HepG2 (cell line): ENCODE results near the gene GGT7. TPM values are rescaled to one million over a fixed set of nuclear protein-coding genes. Genes with fewer than 3 reads are reported as not detected.
A peak's percentile ranks its signal among the peaks of the same experiment; 100 is the strongest.

Experiments
- ATAC-seq: fragments of 200-7000 bp; cut with Tn5 transposase; 3 replicates; pipeline ENCODE4 v1.9.1; 2020; ENCODE audit warnings: mild to moderate bottlenecking, moderate library complexity
- BruUV-seq: library from RNA; stranded (reverse); fragments of 400-500 nt; replicated peaks from 2 replicates; lab custom pipeline; 2021; lab: Mats Ljungman, UMichigan
- CTCF ChIA-PET: fragments of 300-600 bp; formaldehyde crosslinking; extraction: SDS; loops from one replicate; lab custom pipeline; 2021; ENCODE audit warnings: low total read pairs, inconsistent platforms, low intra/inter-chr PET ratio; lab: Yijun Ruan, JAX
- POLR2A ChIA-PET: fragments of 350-600 bp; sonication (Branson Sonifier 250); formaldehyde crosslinking; loops from one replicate; lab custom pipeline; 2020; ENCODE audit warnings: antibody characterized with exemption, inconsistent platforms; lab: Yijun Ruan, JAX
- DNase-seq: peaks from one replicate; pipeline ENCODE4 v3.0.0-alpha.2; 2015; ENCODE audit warnings: low spot score
- FAIRE-seq: peaks from 3 replicates; lab custom pipeline; 2011; peaks lifted over from hg19 to GRCh38; lab: Jason Lieb, UNC
- H2AFZ ChIP-seq: one replicate; pipeline ENCODE4 v1.6.1; 2011; ENCODE audit warnings: low read length, inconsistent platforms
- H3K27ac ChIP-seq: fragments of 300-600 bp; 3 replicates; pipeline ENCODE4 v1.8.0; 2011; ENCODE audit warnings: mixed run types, mild to moderate bottlenecking, mixed read lengths, low read length, inconsistent platforms; ENCODE audit not compliant: insufficient read depth; ENCODE audit errors: extremely low read length
- H3K27me3 ChIP-seq, 2 experiments: fragments of 200-600 bp in 1 of 2; 2 replicates in 1 of 2; 3 replicates in 1 of 2; pipeline versions ENCODE4 v1.6.0 to v1.8.0; 2011; ENCODE audit warnings: low read length in 2 of 2, mild to moderate bottlenecking in 2 of 2, moderate library complexity in 2 of 2, inconsistent platforms in 1 of 2; ENCODE audit not compliant: insufficient read depth in 2 of 2, control insufficient read depth in 1 of 2
- H3K36me3 ChIP-seq, 2 experiments: fragments of 200-600 bp in 1 of 2; replicated peaks in 1 of 2; 2 replicates in 1 of 2; 3 replicates in 1 of 2; pipeline versions ENCODE4 v1.5.1 to v1.8.0; 2011; ENCODE audit warnings: low read length in 2 of 2, inconsistent platforms in 1 of 2; ENCODE audit not compliant: insufficient read depth in 2 of 2, control insufficient read depth in 1 of 2
- H3K4me1 ChIP-seq: 2 replicates; pipeline ENCODE4 v1.5.1; 2012; ENCODE audit warnings: low read length, inconsistent platforms; ENCODE audit not compliant: insufficient read depth
- H3K4me2 ChIP-seq: 2 replicates; pipeline ENCODE4 v1.6.0; 2011; ENCODE audit warnings: low read depth, low read length, inconsistent platforms
- H3K4me3 ChIP-seq, 3 experiments: fragments of 200-600 bp in 1 of 3; sonication (generic), shearing (Covaris generic) in 1 of 3; replicated peaks in 1 of 3; 2 replicates each; pipeline ENCODE4 v1.5.1; 2011 to 2016; ENCODE audit warnings: low read length in 3 of 3, inconsistent platforms in 2 of 3, low read depth in 2 of 3, mild to moderate bottlenecking in 2 of 3, control low read depth in 1 of 3, mixed read lengths in 1 of 3; ENCODE audit not compliant: insufficient read depth in 1 of 3
- H3K79me2 ChIP-seq: one replicate; pipeline ENCODE4 v1.6.1; 2011; ENCODE audit warnings: low read length, inconsistent platforms; ENCODE audit not compliant: insufficient read depth
- H3K9ac ChIP-seq: 2 replicates; pipeline ENCODE4 v1.6.0; 2011; ENCODE audit warnings: mild to moderate bottlenecking, low read depth, low read length, inconsistent platforms; ENCODE audit not compliant: insufficient read depth
- H3K9me3 ChIP-seq: 2 replicates; pipeline ENCODE4 v1.5.1; 2012; ENCODE audit warnings: mild to moderate bottlenecking, low read length
- H4K20me1 ChIP-seq: 2 replicates; pipeline ENCODE4 v1.6.0; 2011; ENCODE audit warnings: inconsistent platforms, mild to moderate bottlenecking, low read length, moderate library complexity; ENCODE audit not compliant: insufficient read depth
- ATF7 ChIP-seq, 2 experiments: fragments of 450-650 bp in 1 of 2; sonication (generic) in 1 of 2; formaldehyde crosslinking in 1 of 2; IDR thresholded peaks; 2 replicates each; pipeline versions ENCODE4 v1.4.0 to v1.6.1; 2016 to 2020; ENCODE audit warnings: antibody characterized with exemption in 1 of 2, mild to moderate bottlenecking in 1 of 2, missing genetic modification reagents in 1 of 2
- FOXC1 ChIP-seq: sonication (generic); formaldehyde crosslinking; IDR thresholded peaks from 2 replicates; pipeline ENCODE4 v1.8.0; 2022; ENCODE audit warnings: mild to moderate bottlenecking, missing genetic modification reagents, borderline replicate concordance
- MBD4 ChIP-seq: IDR thresholded peaks from 2 replicates; pipeline ENCODE4 v1.6.1; 2012; ENCODE audit warnings: low read length, inconsistent platforms, borderline replicate concordance
- NONO ChIP-seq, 2 experiments: fragments of 450-650 bp in 1 of 2; sonication (generic) in 1 of 2; formaldehyde crosslinking in 1 of 2; IDR thresholded peaks in 1 of 2; conservative IDR thresholded peaks in 1 of 2; 2 replicates each; pipeline versions ENCODE4 v1.6.1 to v1.8.0; 2017 to 2022; ENCODE audit warnings: mild to moderate bottlenecking in 1 of 2, missing genetic modification reagents in 1 of 2, moderate library complexity in 1 of 2
- POLR2A ChIP-seq, 2 experiments: IDR thresholded peaks; 2 replicates each; pipeline ENCODE4 v1.6.1; 2011; ENCODE audit warnings: low read depth in 2 of 2, low read length in 2 of 2, mild to moderate bottlenecking in 1 of 2, moderate library complexity in 1 of 2; ENCODE audit not compliant: insufficient read depth in 1 of 2
- SP1 ChIP-seq, 2 experiments: fragments of 450-650 bp in 1 of 2; sonication (generic) in 1 of 2; formaldehyde crosslinking in 1 of 2; IDR thresholded peaks; 2 replicates each; pipeline versions ENCODE4 v1.4.0 to v1.6.1; 2016 to 2020; ENCODE audit warnings: missing genetic modification reagents in 1 of 2
- TSC22D2 ChIP-seq: sonication (generic); formaldehyde crosslinking; IDR thresholded peaks from 2 replicates; pipeline ENCODE4 v1.5.1; 2020; ENCODE audit warnings: missing genetic modification reagents, mild to moderate bottlenecking, borderline replicate concordance
- ZNF124 ChIP-seq: sonication (generic); formaldehyde crosslinking; IDR thresholded peaks from 2 replicates; pipeline ENCODE4 v1.4.0; 2020; ENCODE audit warnings: missing genetic modification reagents
- ZNF3 ChIP-seq: IDR thresholded peaks from 2 replicates; pipeline ENCODE4 v1.7.0; 2017; ENCODE audit warnings: inconsistent platforms
- ZNF350 ChIP-seq: sonication (generic); formaldehyde crosslinking; IDR thresholded peaks from 2 replicates; pipeline ENCODE4 v1.4.0; 2020; ENCODE audit warnings: mild to moderate bottlenecking, low read depth, missing genetic modification reagents, borderline replicate concordance
- ZNF557 ChIP-seq: sonication (generic); formaldehyde crosslinking; IDR thresholded peaks from 2 replicates; pipeline ENCODE4 v1.4.0; 2020; ENCODE audit warnings: missing genetic modification reagents
- ZNF703 ChIP-seq: sonication (generic); formaldehyde crosslinking; IDR thresholded peaks from 2 replicates; pipeline ENCODE4 v1.5.1; 2020; ENCODE audit warnings: missing genetic modification reagents, mild to moderate bottlenecking, moderate library complexity, borderline replicate concordance
- ZNF788 ChIP-seq: sonication (generic); formaldehyde crosslinking; IDR thresholded peaks from 2 replicates; pipeline ENCODE4 v1.5.0; 2020; ENCODE audit warnings: mild to moderate bottlenecking, missing genetic modification reagents, borderline replicate concordance
- ZNF790 ChIP-seq: sonication (generic); formaldehyde crosslinking; IDR thresholded peaks from 2 replicates; pipeline ENCODE4 v1.8.0; 2022; ENCODE audit warnings: missing genetic modification reagents, mild to moderate bottlenecking, borderline replicate concordance
- WGBS: methylation state at CpG from one replicate; pipeline ENCODE4 v1.1.6; 2017; ENCODE audit warnings: low lambda C conversion rate; 5-methylcytosine and 5-hydroxymethylcytosine counted together
- in situ Hi-C: cut with HindIII; loops from 2 replicates; pipeline ENCODE4 v1.10.0; 2017; ENCODE audit warnings: low pct_unique_long_range_greater_than_20kb; ENCODE audit not compliant: extremely low pct_ligation_motif_present
- intact Hi-C: fragments of 100-400 bp; cut with micrococcal nuclease; formaldehyde crosslinking; loops from one replicate; pipeline ENCODE4 v1.10.0; 2022; ENCODE audit not compliant: unreplicated experiment
- polyA plus RNA-seq, 8 experiments: library from polyadenylated mRNA; depleted of rRNA in 3 of 8; stranded (reverse) in 7 of 8; unstranded in 1 of 8; fragments of >200 nt; fragmentation: Illumina TruSeq in 4 of 8; extraction: Trizol in 4 of 8; gene quantifications; 2 replicates each; pipeline versions ENCODE4 v1.2.1 to v1.2.3, GENCODE V29; 2011 to 2016; ENCODE audit warnings: low read depth in 4 of 8, missing spikeins in 1 of 8, mixed read lengths in 1 of 8; ENCODE audit not compliant: insufficient read depth in 1 of 8
- total RNA-seq, 5 experiments: library from RNA; depleted of rRNA; stranded (reverse); fragments of >200 nt; fragmentation: Illumina TruSeq; extraction: Trizol; gene quantifications; 2 replicates each; pipeline ENCODE4 v1.2.3, GENCODE V29; 2016; ENCODE audit warnings: low read depth in 1 of 5
- TF ChIP-seq, protein P1 (sequence below): IDR thresholded peaks from 2 replicates; pipeline ENCODE4 v1.6.1; 2016; ENCODE audit warnings: low read depth, borderline replicate concordance
- TF ChIP-seq, protein P2 (sequence below): sonication (generic); formaldehyde crosslinking; IDR thresholded peaks from 2 replicates; pipeline ENCODE4 v1.8.0; 2022; ENCODE audit warnings: missing genetic modification reagents, low read depth, mild to moderate bottlenecking, borderline replicate concordance
- TF ChIP-seq, protein P3 (sequence below): sonication (generic); formaldehyde crosslinking; IDR thresholded peaks from 2 replicates; pipeline ENCODE4 v1.4.0; 2020; ENCODE audit warnings: mild to moderate bottlenecking, missing genetic modification reagents
- TF ChIP-seq, protein P4 (sequence below): sonication (generic); formaldehyde crosslinking; IDR thresholded peaks from 2 replicates; pipeline ENCODE4 v1.4.0; 2020; ENCODE audit warnings: missing genetic modification reagents

The GGT7 gene
- total and polyA plus RNA-seq, 2 of the 13 experiments (the other 11 are each of a cell fraction or from before 2014, with no cell fraction given): 6.6 to 23.0 TPM

DNA sequence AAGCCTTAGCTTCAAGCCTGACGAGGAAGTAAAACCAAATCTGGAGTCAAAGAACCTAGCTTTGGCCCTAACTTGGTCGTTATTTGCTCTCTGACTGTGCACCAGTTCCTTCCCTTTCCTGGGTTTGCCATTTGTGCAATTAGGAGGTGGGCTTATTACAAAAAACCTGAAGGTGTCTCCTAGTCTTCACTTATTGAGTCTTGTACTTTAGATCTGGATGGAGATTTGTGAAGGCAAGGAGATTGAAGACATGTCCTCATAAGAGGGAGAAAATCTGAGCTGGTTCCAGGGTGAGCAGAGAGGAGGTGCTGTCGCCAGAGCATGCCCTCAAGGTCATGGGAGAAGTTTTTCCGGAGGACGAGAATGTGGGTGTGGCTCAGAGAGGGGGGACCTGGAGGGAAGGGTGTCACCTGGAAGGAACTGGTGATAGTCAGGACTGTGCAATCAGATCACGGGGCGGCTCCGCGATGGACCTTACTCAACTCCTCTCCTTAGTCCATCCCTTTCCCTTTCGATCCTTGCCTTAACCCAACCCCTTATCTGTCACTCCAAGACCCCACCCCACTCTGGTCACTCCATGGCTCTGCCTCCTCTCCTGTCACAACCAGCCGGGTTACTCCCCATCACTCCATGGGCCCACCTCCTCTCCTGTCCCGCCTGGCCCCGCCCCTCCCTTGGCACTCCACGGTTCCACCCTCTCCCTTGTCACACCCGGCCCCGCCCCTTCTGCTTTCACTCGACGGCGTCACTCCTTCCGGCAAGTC is 3.2 kb upstream of the GGT7 start:
- H3K9ac ChIP-seq: peak overlapping the region; percentile 46
- H3K79me2 ChIP-seq: peaks cover 41% of the 10 kb centered on the region
- peak overlapping the region; percentile 62 for H3K27ac ChIP-seq
- 2% methylated on average over 20 of the region's 20 CpGs for WGBS
- H3K36me3 ChIP-seq: no peaks in the 10 kb centered on the region
- H3K4me1 ChIP-seq: peaks cover 67% of the 10 kb centered on the region
- no TSS peak for BruUV-seq
- peak overlapping the region; percentile 55 to 93 (median 85) for H3K4me3 ChIP-seq
- DNase-seq (peak; percentile 99), FAIRE-seq (peak; percentile 87), ATAC-seq (peak; percentile 83)
- H3K27me3 ChIP-seq: peaks cover 0 to 5% of the 10 kb centered on the region in 2 experiments; a peak in 1 of 5 replicates
- H3K4me2 ChIP-seq: peak overlapping the region; percentile 82
- ChIA-PET POLR2A (interaction anchor here (0.6 to 4.1 kb wide), 22 partner anchors 9 to 866 kb away, joined by 3 to 126 read pairs (median 4); partner anchors contain the start of genes DYNLRB1, EIF6, GSS and MYH7B), CTCF (interaction anchor here (3.0 to 6.7 kb wide), 2 partner anchors 84 to 126 kb away, joined by 16 to 123 read pairs; partner anchors contain the start of genes GSS and MYH7B)
- H4K20me1 ChIP-seq: no peaks in the 10 kb centered on the region
- in situ Hi-C loops (loop anchor here (10.0 kb wide), 1 partner anchor 389 kb away; no protein-coding TSS in a partner anchor), intact Hi-C loops (loop anchor here (2.0 to 5.0 kb wide), 3 partner anchors 127 to 331 kb away; partner anchors contain the start of gene TRPC4AP)
- no peaks in the 10 kb centered on the region for H3K9me3 ChIP-seq
- H2AFZ ChIP-seq: no peak overlapping the region
- TF ChIP-seq, protein P1, sequence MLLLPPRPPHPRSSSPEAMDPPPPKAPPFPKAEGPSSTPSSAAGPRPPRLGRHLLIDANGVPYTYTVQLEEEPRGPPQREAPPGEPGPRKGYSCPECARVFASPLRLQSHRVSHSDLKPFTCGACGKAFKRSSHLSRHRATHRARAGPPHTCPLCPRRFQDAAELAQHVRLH: 0 out of 2 replicates have a peak, but pooled peaks have one; percentile 4
- TF ChIP-seq ZNF350 (CRISPR knock-in tag) (no peak), ZNF788 (peak; percentile 62; the same call in 1 of the 2 replicates), ZNF703 (CRISPR knock-in tag) (no peak), ZNF790 (CRISPR knock-in tag) (0 out of 2 replicates have a peak, but pooled peaks have one; percentile 4), SP1 (IDR thresholded peaks at IDR 0.05) (peak; percentile 70; the same call in 1 of the 2 replicates), SP1 (CRISPR knock-in tag; IDR thresholded peaks at IDR 0.05) (peak; percentile 86), ATF7 (IDR thresholded peaks at IDR 0.05) (peak; percentile 13; the same call in 1 of the 2 replicates), ATF7 (CRISPR knock-in tag; IDR thresholded peaks at IDR 0.05) (no peak), ZNF3 (CRISPR knock-in tag) (no peak), FOXC1 (no peak; the same call in 1 of the 2 replicates), ZNF557 (CRISPR knock-in tag) (0 out of 2 replicates have a peak, but pooled peaks have one; percentile 69), NONO (IDR thresholded peaks at IDR 0.05) (no peak), NONO (CRISPR knock-in tag; conservative IDR thresholded peaks at IDR 0.05) (no peak; the same call in 1 of the 2 replicates), MBD4 (no peak), TSC22D2 (CRISPR knock-in tag) (no peak), ZNF124 (CRISPR knock-in tag) (peak; percentile 59; the same call in 1 of the 2 replicates), POLR2A (IDR thresholded peaks at IDR 0.05; ENCODE audit: insufficient read depth in 1 of 2, low read depth in 2 of 2, low read length in 2 of 2) (peak in 1 of 2 experiments; percentile 86; a peak in 3 of 4 replicates)
- TF ChIP-seq, protein P2, sequence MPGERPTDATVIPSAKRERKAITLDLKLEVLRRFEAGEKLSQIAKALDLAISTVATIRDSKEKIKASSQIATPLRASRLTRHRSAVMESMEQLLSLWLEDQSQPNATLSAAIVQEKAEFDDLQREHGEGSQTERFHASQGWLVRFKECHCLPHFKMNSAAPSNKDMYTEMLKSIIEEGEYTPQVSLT: no peak
- TF ChIP-seq, protein P3, sequence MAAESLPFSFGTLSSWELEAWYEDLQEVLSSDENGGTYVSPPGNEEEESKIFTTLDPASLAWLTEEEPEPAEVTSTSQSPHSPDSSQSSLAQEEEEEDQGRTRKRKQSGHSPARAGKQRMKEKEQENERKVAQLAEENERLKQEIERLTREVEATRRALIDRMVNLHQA (CRISPR knock-in tag): no peak
- TF ChIP-seq, protein P4, sequence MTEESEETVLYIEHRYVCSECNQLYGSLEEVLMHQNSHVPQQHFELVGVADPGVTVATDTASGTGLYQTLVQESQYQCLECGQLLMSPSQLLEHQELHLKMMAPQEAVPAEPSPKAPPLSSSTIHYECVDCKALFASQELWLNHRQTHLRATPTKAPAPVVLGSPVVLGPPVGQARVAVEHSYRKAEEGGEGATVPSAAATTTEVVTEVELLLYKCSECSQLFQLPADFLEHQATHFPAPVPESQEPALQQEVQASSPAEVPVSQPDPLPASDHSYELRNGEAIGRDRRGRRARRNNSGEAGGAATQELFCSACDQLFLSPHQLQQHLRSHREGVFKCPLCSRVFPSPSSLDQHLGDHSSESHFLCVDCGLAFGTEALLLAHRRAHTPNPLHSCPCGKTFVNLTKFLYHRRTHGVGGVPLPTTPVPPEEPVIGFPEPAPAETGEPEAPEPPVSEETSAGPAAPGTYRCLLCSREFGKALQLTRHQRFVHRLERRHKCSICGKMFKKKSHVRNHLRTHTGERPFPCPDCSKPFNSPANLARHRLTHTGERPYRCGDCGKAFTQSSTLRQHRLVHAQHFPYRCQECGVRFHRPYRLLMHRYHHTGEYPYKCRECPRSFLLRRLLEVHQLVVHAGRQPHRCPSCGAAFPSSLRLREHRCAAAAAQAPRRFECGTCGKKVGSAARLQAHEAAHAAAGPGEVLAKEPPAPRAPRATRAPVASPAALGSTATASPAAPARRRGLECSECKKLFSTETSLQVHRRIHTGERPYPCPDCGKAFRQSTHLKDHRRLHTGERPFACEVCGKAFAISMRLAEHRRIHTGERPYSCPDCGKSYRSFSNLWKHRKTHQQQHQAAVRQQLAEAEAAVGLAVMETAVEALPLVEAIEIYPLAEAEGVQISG (CRISPR knock-in tag): peak; percentile 42; the same call in 1 of the 2 replicates
